ENCODE measurements around the gene SNCAIP.

Gene SNCAIP

GRCh38 chr5:122427621-122428020 lies 115.6 kb downstream of the SNCAIP start:
- DNase-seq (ENCODE audit: low spot score): no peak

GRCh38 chr5:122429545-122430318 lies 117.7 kb downstream of the SNCAIP start:
- DNase-seq (ENCODE audit: low spot score): no peak

- no peak for DNase-seq (ENCODE audit: low spot score)
Observed at GRCh38 chr5:122430319-122430586, 118.2 kb downstream of the SNCAIP start.

GRCh38 chr5:122431298-122431697 lies 119.3 kb downstream of the SNCAIP start:
- DNase-seq (ENCODE audit: low spot score): no peak

- no peak for DNase-seq (ENCODE audit: low spot score)
Observed at GRCh38 chr5:122434205-122434970, 122.4 kb downstream of the SNCAIP start.

- no peak for DNase-seq (ENCODE audit: low spot score)
Observed at GRCh38 chr5:122435234-122435633, 123.2 kb downstream of the SNCAIP start.

GRCh38 chr5:122435761-122436160 lies 123.7 kb downstream of the SNCAIP start:
- no peak for DNase-seq (ENCODE audit: low spot score)

GRCh38 chr5:122436615-122437014 lies 124.6 kb downstream of the SNCAIP start:
- no peak for DNase-seq (ENCODE audit: low spot score)

- no peak for DNase-seq (ENCODE audit: low spot score)
Observed at GRCh38 chr5:122439645-122440044, 127.6 kb downstream of the SNCAIP start.

GRCh38 chr5:122442938-122443337 lies 130.9 kb downstream of the SNCAIP start:
- DNase-seq (ENCODE audit: low spot score): no peak

- no peak for DNase-seq (ENCODE audit: low spot score)
Observed at GRCh38 chr5:122444411-122444810, 132.4 kb downstream of the SNCAIP start.

- no peak for DNase-seq (ENCODE audit: low spot score)
Observed at GRCh38 chr5:122445070-122445469, 133.0 kb downstream of the SNCAIP start.

GRCh38 chr5:122447072-122447471 lies 135.0 kb downstream of the SNCAIP start:
- no peak for DNase-seq (ENCODE audit: low spot score)

- DNase-seq (ENCODE audit: low spot score): peak; percentile 28
Observed at GRCh38 chr5:122447879-122448278, 135.8 kb downstream of the SNCAIP start.

- DNase-seq (ENCODE audit: low spot score): no peak
Observed at GRCh38 chr5:122454541-122454940, 142.5 kb downstream of the SNCAIP start.

GRCh38 chr5:122455939-122456338 lies 143.9 kb downstream of the SNCAIP start:
- DNase-seq (ENCODE audit: low spot score): no peak

GRCh38 chr5:122457178-122457826 lies 145.3 kb downstream of the SNCAIP start:
- no peak for DNase-seq (ENCODE audit: low spot score)

- peak; percentile 41 for DNase-seq (ENCODE audit: low spot score)
Observed at GRCh38 chr5:122458278-122458872, 146.3 kb downstream of the SNCAIP start.

- no peak for DNase-seq (ENCODE audit: low spot score)
Observed at GRCh38 chr5:122462486-122462885, 150.4 kb downstream of the SNCAIP start.

- DNase-seq (ENCODE audit: low spot score): no peak
Observed at GRCh38 chr5:122463221-122463620, 151.2 kb downstream of the SNCAIP start.

GRCh38 chr5:122464191-122464590 lies 152.2 kb downstream of the SNCAIP start:
- no peak for DNase-seq (ENCODE audit: low spot score)

- DNase-seq (ENCODE audit: low spot score): no peak
Observed at GRCh38 chr5:122465031-122465577, 153.1 kb downstream of the SNCAIP start.
